ENCODE measurements around the gene SSX2IP.

SSX2IP gene

GRCh38 chr1:84611091-84611490 lies 79.2 kb downstream of the SSX2IP start:
- TF ChIP-seq FOXM1 (IDR thresholded peaks at IDR 0.05; ENCODE audit: borderline replicate concordance, low read depth), result no peak
- TF ChIP-seq EP300 (IDR thresholded peaks at IDR 0.05; ENCODE audit: borderline replicate concordance), result no peak
- no peak for TF ChIP-seq REST (IDR thresholded peaks at IDR 0.05; ENCODE audit: low read depth)
- TF ChIP-seq TAF1 (IDR thresholded peaks at IDR 0.05; ENCODE audit: low read depth), result no peak
- TF ChIP-seq, protein P1, sequence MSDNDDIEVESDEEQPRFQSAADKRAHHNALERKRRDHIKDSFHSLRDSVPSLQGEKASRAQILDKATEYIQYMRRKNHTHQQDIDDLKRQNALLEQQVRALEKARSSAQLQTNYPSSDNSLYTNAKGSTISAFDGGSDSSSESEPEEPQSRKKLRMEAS (IDR thresholded peaks at IDR 0.05), result no peak
- no peak for TF ChIP-seq ZBTB7A (IDR thresholded peaks at IDR 0.05; ENCODE audit: low read depth)
- TF ChIP-seq EGR1 (IDR thresholded peaks at IDR 0.05), result no peak
- TF ChIP-seq RAD21 (IDR thresholded peaks at IDR 0.05; ENCODE audit: low read depth), result no peak
- TF ChIP-seq YY1 (IDR thresholded peaks at IDR 0.05; ENCODE audit: low read depth), result no peak
- TF ChIP-seq CEBPB (IDR thresholded peaks at IDR 0.05), result no peak
- TF ChIP-seq TEAD4 (IDR thresholded peaks at IDR 0.05), result no peak

DNA sequence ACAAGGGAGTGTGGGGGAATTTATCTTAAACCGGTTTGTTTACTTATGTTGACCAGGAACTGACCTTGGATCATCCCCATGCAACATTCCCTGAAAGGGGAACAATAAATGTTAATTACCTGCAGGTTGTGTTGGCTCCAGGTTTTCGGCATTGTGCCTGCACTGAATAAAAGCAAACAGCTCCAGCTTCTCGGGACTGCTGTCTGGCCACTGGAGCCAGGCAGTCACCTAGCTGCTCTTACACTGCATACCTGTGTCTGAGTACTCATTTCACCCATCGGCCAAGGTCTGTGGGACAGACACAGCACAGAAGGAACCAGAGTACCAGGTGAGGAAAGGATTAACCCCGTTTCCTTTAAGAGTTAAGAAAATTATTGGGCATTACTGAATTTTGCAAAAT lies 83.3 kb downstream of the SSX2IP start:
- TF ChIP-seq TCF12 (IDR thresholded peaks at IDR 0.05; ENCODE audit: low read depth) (no peak), YY1 (IDR thresholded peaks at IDR 0.05; ENCODE audit: low read depth) (no peak), TAF1 (IDR thresholded peaks at IDR 0.05; ENCODE audit: low read depth) (no peak), REST (IDR thresholded peaks at IDR 0.05; ENCODE audit: low read depth) (no peak), USF1 (IDR thresholded peaks at IDR 0.05) (no peak), RAD21 (IDR thresholded peaks at IDR 0.05; ENCODE audit: low read depth) (no peak)

DNA sequence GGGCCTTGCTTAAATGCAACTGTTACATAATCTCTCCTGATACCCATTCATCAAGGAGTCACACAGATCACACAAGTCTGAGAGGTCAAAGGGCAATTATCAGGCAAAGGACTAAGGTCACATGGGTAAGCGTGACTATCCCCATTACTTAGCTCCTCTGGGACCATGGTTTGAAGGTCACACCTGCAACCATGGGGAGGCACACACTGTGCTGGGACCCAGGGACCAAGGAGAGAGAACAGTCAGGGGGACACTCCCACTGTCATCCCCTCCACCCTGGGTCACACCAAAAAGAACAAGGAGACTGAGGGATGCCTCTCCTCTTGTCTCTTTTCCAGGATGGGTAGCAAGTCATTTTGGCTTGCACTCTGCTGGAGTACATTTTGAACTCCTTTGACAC lies 85.1 kb downstream of the SSX2IP start:
- TF ChIP-seq, protein P1 (IDR thresholded peaks at IDR 0.05), result no peak
- TF ChIP-seq TAF1 (IDR thresholded peaks at IDR 0.05; ENCODE audit: low read depth) (no peak), RAD21 (IDR thresholded peaks at IDR 0.05; ENCODE audit: low read depth) (no peak), USF1 (IDR thresholded peaks at IDR 0.05) (peak; percentile 19; the same call in 1 of the 2 replicates)

DNA sequence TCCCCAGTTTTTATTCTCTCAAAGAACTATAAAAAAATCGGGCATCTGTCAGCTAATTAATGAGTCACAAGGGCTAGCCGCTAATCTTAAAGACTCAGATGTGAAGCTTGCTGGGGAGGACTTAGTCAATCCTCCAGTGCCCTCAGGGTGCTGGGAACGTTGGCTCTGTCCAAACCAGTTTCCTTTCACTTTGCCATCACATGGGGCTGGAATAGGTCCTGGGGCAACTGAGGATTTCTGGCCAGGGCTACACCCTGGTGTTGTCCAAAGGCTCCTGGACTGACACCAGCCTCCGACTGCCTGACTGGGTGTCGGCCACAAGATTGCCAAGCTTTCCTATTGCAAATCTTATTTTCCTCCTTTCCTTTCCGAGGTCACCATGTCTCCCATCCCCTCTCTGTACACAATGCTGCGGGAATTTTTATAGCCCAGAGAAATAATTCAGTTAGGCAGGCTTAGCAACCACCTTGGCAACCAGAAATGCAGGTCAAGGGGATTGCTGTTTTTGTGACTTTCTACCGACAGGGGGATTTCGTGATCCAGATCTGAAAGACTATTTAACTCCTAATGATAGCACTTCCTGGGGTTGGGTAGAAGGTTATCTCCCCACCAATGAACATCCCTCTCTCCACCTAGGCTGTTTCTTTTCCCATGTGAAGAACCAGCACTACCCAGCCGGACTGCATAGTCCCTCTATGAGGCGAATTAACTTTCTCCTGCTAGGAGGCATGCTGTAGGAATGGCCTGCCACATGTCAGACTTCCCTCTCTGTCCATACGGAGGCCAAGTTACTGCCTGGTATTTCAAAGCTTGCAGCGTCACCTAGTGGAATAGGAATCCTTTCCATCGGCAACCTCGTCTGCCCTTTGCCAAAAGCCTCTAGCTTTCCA lies 86.1 kb downstream of the SSX2IP start:
- no peak for TF ChIP-seq NFIC (IDR thresholded peaks at IDR 0.05)
- TF ChIP-seq RAD21 (IDR thresholded peaks at IDR 0.05; ENCODE audit: low read depth), result 0 out of 2 replicates have a peak, but pooled peaks have one; percentile 6

GRCh38 chr1:84603223-84603622 lies 87.0 kb downstream of the SSX2IP start:
- TF ChIP-seq USF1 (IDR thresholded peaks at IDR 0.05) (no peak), TAF1 (IDR thresholded peaks at IDR 0.05; ENCODE audit: low read depth) (no peak), EGR1 (IDR thresholded peaks at IDR 0.05) (no peak), NFIC (IDR thresholded peaks at IDR 0.05) (no peak), YY1 (IDR thresholded peaks at IDR 0.05; ENCODE audit: low read depth) (no peak), TCF12 (IDR thresholded peaks at IDR 0.05; ENCODE audit: low read depth) (no peak), EP300 (IDR thresholded peaks at IDR 0.05; ENCODE audit: borderline replicate concordance) (no peak), CEBPB (IDR thresholded peaks at IDR 0.05) (no peak), CREB1 (IDR thresholded peaks at IDR 0.05; ENCODE audit: low read depth) (no peak), FOXM1 (IDR thresholded peaks at IDR 0.05; ENCODE audit: borderline replicate concordance, low read depth) (no peak), RAD21 (IDR thresholded peaks at IDR 0.05; ENCODE audit: low read depth) (no peak)
- TF ChIP-seq, protein P1 (IDR thresholded peaks at IDR 0.05), result no peak

DNA sequence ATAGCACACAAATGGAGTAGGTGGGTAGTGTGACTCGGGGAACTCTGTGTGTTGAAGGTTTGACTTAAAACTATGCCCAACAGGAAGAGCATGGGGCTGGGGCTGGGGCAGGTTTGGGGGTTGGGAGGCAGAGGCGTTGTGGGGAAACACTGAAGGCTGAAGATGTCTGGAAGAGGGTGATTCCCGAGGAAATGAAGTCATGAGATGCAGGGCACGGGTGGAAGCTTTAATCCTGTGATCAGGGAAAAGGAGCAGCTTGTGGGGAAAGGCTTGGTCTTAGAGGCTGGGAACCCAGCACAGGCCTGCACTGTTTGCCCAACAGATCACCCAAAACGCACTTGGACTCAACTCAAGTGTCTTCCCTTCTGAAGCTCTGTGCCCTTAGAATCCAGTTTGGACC lies 89.5 kb downstream of the SSX2IP start:
- TF ChIP-seq FOXM1 (IDR thresholded peaks at IDR 0.05; ENCODE audit: borderline replicate concordance, low read depth) (no peak), TEAD4 (IDR thresholded peaks at IDR 0.05) (no peak), ZBTB7A (IDR thresholded peaks at IDR 0.05; ENCODE audit: low read depth) (no peak), EP300 (IDR thresholded peaks at IDR 0.05; ENCODE audit: borderline replicate concordance) (no peak)

All from Ishikawa (cell line).